ENCODE results near the gene HCST. TPM values are rescaled to one million over a fixed set of nuclear protein-coding genes. Genes with fewer than 3 reads are reported as not detected.

The HCST gene
- total and polyA plus RNA-seq, 7 donors, result 1.1 to 4.7 (median 3.5) TPM

- intact Hi-C loops (cut with DNase I), result no loop called here
- Histone ChIP-seq H3K4me3 (no peak overlapping the region), H3K9me3 (no peaks in the 10 kb centered on the region), H3K36me3 (ENCODE audit: insufficient read depth in 1 of 2, low read depth in 1 of 2) (peaks cover 0 to 29% of the 10 kb centered on the region in 2 donors), H3K27ac (no peak overlapping the region), H3K4me1 (peaks cover 7% of the 10 kb centered on the region), H3K27me3 (ENCODE audit: insufficient read depth in 3 of 3, low read length in 2 of 3) (peaks cover 0 to 4% (median 0%) of the 10 kb centered on the region in 3 donors)
- no peak for DNase-seq
- no peak for ATAC-seq
- no peak for TF ChIP-seq CTCF (IDR thresholded peaks at IDR 0.05)
- WGBS, 3 donors, result 91 to 94% (median 93%) methylated on average over 13 of the region's 13 CpGs
Measured at GRCh38 chr19:35896643-35897040, 5.7 kb upstream of the HCST start.

GRCh38 chr19:35897706-35898451 lies 4.5 kb upstream of the HCST start:
- no peak for ATAC-seq
- TF ChIP-seq CTCF (IDR thresholded peaks at IDR 0.05), result no peak
- 86 to 91% (median 88%) methylated on average over 13 of the region's 13 CpGs for WGBS, 3 donors
- H3K27me3 ChIP-seq (ENCODE audit: insufficient read depth in 3 of 3, low read length in 2 of 3), result peaks cover 0 to 4% (median 2%) of the 10 kb centered on the region in 3 donors
- no peak overlapping the region for H3K27ac ChIP-seq
- peaks cover 0 to 25% of the 10 kb centered on the region in 2 donors for H3K36me3 ChIP-seq (ENCODE audit: insufficient read depth in 1 of 2, low read depth in 1 of 2)
- DNase-seq, result no peak
- H3K4me3 ChIP-seq, result peak overlapping the region; percentile 81
- no peaks in the 10 kb centered on the region for H3K9me3 ChIP-seq
- H3K4me1 ChIP-seq, result peaks cover 7% of the 10 kb centered on the region
- intact Hi-C loops (cut with DNase I), result no loop called here

GRCh38 chr19:35898499-35898809 lies 3.9 kb upstream of the HCST start:
- intact Hi-C loops (cut with DNase I), result no loop called here

GRCh38 chr19:35899547-35900214 lies 2.6 kb upstream of the HCST start:
- Histone ChIP-seq H3K27me3 (ENCODE audit: insufficient read depth in 3 of 3, low read length in 2 of 3) (peaks cover 0 to 4% (median 2%) of the 10 kb centered on the region in 3 donors), H3K9me3 (no peaks in the 10 kb centered on the region), H3K27ac (peak overlapping the region; percentile 41), H3K36me3 (ENCODE audit: insufficient read depth in 1 of 2, low read depth in 1 of 2) (peaks cover 0 to 15% of the 10 kb centered on the region in 2 donors), H3K4me3 (peak overlapping the region; percentile 81), H3K4me1 (peaks cover 7% of the 10 kb centered on the region)
- intact Hi-C loops (cut with DNase I), result no loop called here
- peak; percentile 81 to 86 for DNase-seq
- TF ChIP-seq CTCF (IDR thresholded peaks at IDR 0.05), result no peak
- WGBS, 3 donors, result 0 to 1% (median 0%) methylated on average over 26 to 43 of the region's 43 CpGs
- ATAC-seq, result peak; percentile 81 to 95 (median 87)

More at GRCh38 chr19:35898499-35898809, 3.9 kb upstream of the HCST start:
- DNase-seq (no peak), ATAC-seq (peak in 1 of 4 donors; percentile 7)
- no peak for TF ChIP-seq CTCF (IDR thresholded peaks at IDR 0.05)
- 13 to 21% (median 15%) methylated on average over 17 of the region's 17 CpGs for WGBS, 3 donors
- H3K27ac ChIP-seq, result no peak overlapping the region
- peak overlapping the region; percentile 81 for H3K4me3 ChIP-seq
- peaks cover 0 to 22% of the 10 kb centered on the region in 2 donors for H3K36me3 ChIP-seq (ENCODE audit: insufficient read depth in 1 of 2, low read depth in 1 of 2)
- H3K27me3 ChIP-seq (ENCODE audit: insufficient read depth in 3 of 3, low read length in 2 of 3), result peaks cover 0 to 4% (median 2%) of the 10 kb centered on the region in 3 donors
- peaks cover 7% of the 10 kb centered on the region for H3K4me1 ChIP-seq
- no peaks in the 10 kb centered on the region for H3K9me3 ChIP-seq

Measured in psoas muscle (tissue), 8 donors.